ENCODE data around the gene GDI2.
"Not testable (repeated sequence)": the region's sequence is repeated elsewhere in the genome, so short reads cannot be mapped to it uniquely, and the experiment has no call there.

GDI2 gene

DNA sequence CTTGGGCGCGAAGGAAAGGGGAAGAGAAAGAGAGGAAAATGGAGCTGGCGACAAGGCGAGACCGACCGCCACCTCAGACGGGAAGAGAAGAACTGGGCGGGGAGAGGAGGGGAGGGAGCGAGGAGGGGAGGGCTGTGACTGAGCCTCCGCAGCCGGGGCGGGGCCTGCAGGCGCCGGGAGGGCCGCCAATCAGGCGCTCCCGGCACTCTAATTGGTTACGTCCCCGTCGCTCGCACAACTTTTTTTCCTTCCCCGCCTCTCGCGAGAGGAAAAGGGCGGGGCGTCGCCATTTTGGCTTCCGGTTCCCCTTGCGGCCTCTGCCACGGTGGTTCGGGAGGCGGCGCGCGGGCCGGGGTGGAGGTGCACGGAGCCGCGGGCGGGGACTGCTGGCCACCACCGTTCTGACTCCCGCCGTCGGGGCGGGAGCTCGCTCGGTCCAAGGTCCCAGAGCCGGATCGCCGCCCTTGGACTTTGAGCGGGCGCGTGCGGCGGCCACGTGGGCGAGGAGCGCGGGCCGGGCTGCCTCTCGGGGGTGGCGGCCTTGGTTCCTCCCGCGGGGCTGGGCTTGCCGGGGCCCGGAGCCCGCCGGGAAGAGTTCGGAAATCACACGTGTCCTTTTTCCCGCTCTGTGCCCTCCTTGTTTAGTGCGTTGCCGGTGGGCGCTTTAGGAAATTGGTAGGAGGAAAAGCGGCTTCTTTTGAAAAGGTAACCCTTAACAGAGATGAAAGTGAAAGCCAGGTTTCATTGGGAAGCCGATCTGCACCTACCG lies at the start of gene GDI2:
GDI2 (minus strand) TSS at position 94 of the 769 bp plus-strand sequence. CDS start 176 bp downstream, outside the sequence.
- H3K27me3 Mint-ChIP-seq = no peaks in the 10 kb centered on the region
- intact Hi-C loops (cut with micrococcal nuclease) = loop anchor here (1.0 to 5.0 kb wide), 3 partner anchors 60 to 131 kb away; partner anchors contain the start of genes ANKRD16 and TASOR2
- peaks cover 26% of the 10 kb centered on the region for H3K36me3 Mint-ChIP-seq (ENCODE audit: low read depth)
- no peaks in the 10 kb centered on the region for H3K9me3 Mint-ChIP-seq
- peak within 1 kb of the TSS; percentile 99 for H3K4me3 Mint-ChIP-seq
- peak within 1 kb of the TSS; percentile 98 for H3K27ac Mint-ChIP-seq
- H3K4me1 Mint-ChIP-seq (ENCODE audit: low read depth) = peaks cover 68% of the 10 kb centered on the region

DNA sequence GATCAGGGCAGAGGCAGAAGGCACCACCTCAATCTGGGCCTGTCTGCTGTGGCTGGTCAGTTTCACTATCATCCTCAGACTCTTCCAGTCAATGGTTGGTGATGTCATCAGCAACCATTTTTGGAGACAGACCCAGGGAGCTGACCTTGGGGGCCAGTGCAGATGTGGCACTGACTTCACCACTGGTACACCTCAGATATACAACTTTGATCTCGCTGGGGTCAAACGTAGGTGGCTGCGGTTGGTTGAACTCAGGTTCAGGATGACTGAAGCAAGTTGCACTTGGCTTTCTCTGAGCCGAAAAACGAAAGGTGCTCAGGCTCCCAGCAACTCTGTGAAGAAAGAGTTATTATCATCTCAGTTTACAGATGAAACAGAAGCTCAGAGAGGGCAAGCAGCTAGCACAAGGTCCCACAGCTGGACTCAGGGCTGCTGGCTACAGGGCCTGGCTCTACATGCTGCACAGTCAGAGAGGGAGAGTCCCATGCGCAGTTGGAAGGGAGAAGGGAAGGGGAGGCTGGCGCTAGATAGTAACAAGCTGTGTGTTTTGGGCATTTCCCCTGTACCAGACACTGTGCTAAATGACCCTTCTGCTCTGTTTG lies 49.2 kb upstream of the GDI2 start:
- Mint-ChIP-seq H3K9me3 (no peaks in the 10 kb centered on the region), H3K27ac (peak overlapping the region; percentile 27), H3K27me3 (no peaks in the 10 kb centered on the region), H3K36me3 (ENCODE audit: low read depth) (no peaks in the 10 kb centered on the region), H3K4me3 (no peak overlapping the region), H3K4me1 (ENCODE audit: low read depth) (peaks cover 33% of the 10 kb centered on the region)
- intact Hi-C loops (cut with micrococcal nuclease) = no loop called here

DNA sequence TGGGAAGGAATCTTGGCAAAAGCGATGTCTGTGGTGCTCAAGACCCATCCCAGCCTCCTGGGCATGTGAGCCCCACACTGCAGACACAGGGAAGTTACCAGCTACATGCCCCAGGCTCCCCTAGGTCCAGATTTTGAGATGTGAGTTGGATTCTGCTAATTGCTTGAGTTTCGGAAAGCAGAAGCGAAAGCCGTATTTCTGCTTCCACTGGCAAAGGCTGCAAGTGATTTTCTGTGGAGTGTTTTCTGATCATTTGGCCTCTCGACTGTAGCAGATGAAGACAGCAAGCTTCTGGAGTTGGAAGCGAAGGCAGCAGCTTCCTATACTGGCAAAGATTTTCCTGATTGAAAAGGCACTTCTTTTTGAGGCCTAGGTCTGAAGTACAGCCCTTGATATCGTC lies 46.8 kb upstream of the GDI2 start:
- intact Hi-C loops (cut with micrococcal nuclease) = no loop called here
- Mint-ChIP-seq H3K9me3 (no peaks in the 10 kb centered on the region), H3K4me1 (ENCODE audit: low read depth) (peaks cover 24% of the 10 kb centered on the region), H3K36me3 (ENCODE audit: low read depth) (no peaks in the 10 kb centered on the region), H3K27ac (peak overlapping the region; percentile 27), H3K27me3 (peaks cover 1% of the 10 kb centered on the region), H3K4me3 (no peak overlapping the region)

DNA sequence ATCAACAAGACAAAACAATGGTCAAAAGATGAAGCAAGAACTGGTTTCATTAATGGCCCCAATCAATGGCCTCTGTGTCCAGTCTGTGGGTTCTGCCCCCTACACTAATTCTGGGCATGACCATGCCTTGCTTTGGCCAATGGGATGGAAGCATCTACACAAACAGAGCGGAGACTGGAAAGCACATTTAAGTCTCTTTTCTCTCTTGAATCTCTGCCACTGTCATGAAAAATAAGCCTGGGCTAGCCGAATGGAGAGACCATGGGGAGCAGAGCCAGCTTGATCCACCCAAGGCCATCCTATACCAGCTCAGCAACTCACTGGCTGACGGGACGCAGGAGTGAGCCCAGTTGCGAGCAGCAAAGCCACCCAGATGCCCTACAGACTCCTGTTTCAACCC lies 45.6 kb upstream of the GDI2 start:
- Mint-ChIP-seq H3K4me3 (no peak overlapping the region), H3K4me1 (ENCODE audit: low read depth) (peaks cover 30% of the 10 kb centered on the region), H3K36me3 (ENCODE audit: low read depth) (no peaks in the 10 kb centered on the region), H3K27me3 (peaks cover 1% of the 10 kb centered on the region), H3K27ac (no peak overlapping the region), H3K9me3 (no peaks in the 10 kb centered on the region)
- intact Hi-C loops (cut with micrococcal nuclease) = no loop called here

DNA sequence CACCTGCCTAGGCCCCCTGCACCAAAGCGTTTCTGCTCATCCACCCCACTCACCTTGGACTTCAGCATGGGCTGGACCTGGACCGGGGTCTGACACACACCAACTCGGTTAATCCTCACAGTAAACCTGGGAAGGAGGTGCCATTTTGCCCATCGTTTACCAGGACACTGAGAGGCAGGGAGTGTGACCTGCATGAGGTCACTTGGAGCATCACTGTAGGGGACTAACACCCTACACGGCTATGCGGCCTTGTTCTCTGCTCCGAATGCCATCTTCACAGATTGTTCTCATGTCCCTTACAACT lies 43.4 kb upstream of the GDI2 start:
- Mint-ChIP-seq H3K27me3 (peaks cover 1% of the 10 kb centered on the region), H3K9me3 (no peaks in the 10 kb centered on the region), H3K36me3 (ENCODE audit: low read depth) (no peaks in the 10 kb centered on the region), H3K27ac (no peak overlapping the region), H3K4me3 (no peak overlapping the region), H3K4me1 (ENCODE audit: low read depth) (peaks cover 36% of the 10 kb centered on the region)
- intact Hi-C loops (cut with micrococcal nuclease) = no loop called here

DNA sequence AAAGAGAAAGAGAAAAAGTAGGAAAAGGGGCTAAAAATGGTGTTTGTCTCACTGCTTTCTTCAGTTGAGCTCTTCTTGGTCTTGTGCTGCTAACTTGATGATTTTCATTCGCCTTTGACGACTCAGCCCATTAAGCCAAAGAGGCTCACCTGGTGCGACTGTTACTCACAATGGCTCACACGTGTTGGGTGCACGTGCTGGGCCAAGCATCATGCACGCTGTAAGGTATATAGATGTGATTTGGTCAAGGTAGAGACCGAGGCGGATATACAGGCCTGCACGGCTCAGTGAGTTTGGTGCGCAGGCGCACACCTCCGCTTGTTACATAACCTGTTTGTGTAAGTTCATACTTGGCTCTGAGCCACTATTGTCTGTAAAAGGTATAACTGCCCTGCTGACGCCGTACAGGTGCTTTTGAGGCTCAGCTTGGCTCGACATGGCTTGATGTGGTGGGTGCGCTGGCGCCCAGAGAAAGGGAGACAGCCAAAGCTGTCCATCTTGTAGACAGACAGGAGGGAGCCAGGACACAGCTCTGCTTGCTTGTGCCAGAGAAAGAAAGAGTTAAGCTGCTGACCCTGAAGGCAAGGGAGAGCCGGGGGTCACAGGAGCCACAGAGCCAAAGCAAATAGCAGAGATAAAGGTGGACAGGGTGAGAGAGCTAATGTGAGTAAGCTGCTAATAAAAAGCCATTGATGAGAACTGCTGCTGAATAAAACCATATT lies 42.9 kb upstream of the GDI2 start:
- Mint-ChIP-seq H3K9me3 (no peaks in the 10 kb centered on the region), H3K27ac (no peak overlapping the region), H3K36me3 (ENCODE audit: low read depth) (no peaks in the 10 kb centered on the region), H3K4me1 (ENCODE audit: low read depth) (peaks cover 36% of the 10 kb centered on the region), H3K4me3 (no peak overlapping the region), H3K27me3 (peaks cover 1% of the 10 kb centered on the region)
- intact Hi-C loops (cut with micrococcal nuclease) = no loop called here

DNA sequence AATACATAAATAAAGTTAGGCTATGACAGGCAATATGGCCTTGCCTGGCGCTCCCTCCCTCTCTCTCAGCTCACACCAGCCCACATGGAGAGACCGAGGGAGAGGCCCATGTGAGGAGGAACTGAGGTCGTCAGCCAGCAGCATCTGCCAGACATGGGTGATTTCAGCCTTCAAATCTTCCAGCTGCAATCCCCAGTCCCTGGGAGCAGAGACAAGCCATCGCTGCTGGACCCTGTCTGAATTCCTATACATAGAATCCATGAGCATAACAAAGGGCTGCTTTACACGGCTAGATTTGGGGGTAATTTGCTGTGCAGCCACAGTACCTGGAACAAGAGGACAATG lies 40.9 kb upstream of the GDI2 start:
- intact Hi-C loops (cut with micrococcal nuclease) = no loop called here
- no peaks in the 10 kb centered on the region for H3K36me3 Mint-ChIP-seq (ENCODE audit: low read depth)
- no peaks in the 10 kb centered on the region for H3K9me3 Mint-ChIP-seq
- H3K4me3 Mint-ChIP-seq = no peak overlapping the region
- no peak overlapping the region for H3K27ac Mint-ChIP-seq
- peaks cover 1% of the 10 kb centered on the region for H3K27me3 Mint-ChIP-seq
- peaks cover 24% of the 10 kb centered on the region for H3K4me1 Mint-ChIP-seq (ENCODE audit: low read depth)

DNA sequence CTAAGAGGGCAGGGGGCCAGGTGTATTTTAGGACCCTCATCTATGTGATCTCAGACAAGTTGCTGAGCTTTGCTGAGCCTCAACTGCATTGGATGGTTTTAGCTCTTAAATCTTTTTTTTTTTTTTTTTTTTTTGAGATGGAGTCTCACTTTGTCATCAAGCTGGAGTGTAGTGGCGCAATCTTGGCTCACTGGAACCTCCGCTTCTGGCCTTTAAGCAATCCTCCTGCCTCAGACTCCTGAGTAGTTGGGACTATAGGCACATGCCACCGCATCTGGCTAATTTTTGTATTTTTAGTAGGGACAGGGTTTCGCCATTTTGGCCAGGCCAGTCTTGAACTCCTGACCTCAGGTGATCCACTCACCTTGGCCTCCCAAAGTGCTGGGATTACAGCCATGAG lies 33.4 kb upstream of the GDI2 start:
- intact Hi-C loops (cut with micrococcal nuclease); H3K9me3 Mint-ChIP-seq; H3K4me3 Mint-ChIP-seq; H3K36me3 Mint-ChIP-seq (ENCODE audit: low read depth); H3K27me3 Mint-ChIP-seq; H3K27ac Mint-ChIP-seq: not testable (repeated sequence)
- H3K4me1 Mint-ChIP-seq (ENCODE audit: low read depth) = peaks cover 11% of the 10 kb centered on the region

DNA sequence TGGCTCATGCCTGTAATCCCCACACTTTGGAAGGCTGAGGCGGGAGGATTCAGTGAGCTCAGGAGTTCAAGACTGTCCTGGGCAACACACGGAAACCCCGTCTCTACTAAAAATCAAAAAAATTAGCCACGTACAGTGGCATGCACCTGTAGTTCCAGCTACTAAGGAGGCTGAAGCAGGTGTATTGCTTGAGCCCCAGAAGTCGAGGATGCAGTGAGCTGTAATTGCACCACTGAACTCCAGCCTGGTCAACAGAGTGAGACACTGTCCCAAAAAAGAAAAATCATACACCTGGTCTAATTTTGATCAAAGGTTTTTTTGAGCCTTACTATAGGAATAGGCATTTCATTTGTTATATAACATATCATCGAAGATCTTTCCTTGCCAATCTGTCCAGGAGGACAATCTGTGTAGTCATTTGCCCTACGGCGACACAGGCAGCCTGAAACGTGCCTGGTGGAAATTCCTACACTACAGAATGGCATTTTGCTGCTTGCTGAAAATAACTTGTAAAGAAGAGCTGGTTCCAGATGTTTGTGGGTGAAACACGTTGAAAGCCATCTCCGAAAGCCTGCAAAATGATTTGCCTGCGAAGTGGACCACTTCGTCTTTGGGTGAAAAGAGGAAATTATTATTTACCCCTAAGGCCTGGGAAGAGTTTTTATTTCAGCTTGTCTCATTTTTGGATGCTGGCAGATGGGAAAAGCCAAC lies 31.3 kb upstream of the GDI2 start:
- Mint-ChIP-seq H3K4me3 (no peak overlapping the region), H3K27me3 (peaks cover 9% of the 10 kb centered on the region), H3K9me3 (no peaks in the 10 kb centered on the region), H3K36me3 (ENCODE audit: low read depth) (no peaks in the 10 kb centered on the region), H3K27ac (no peak overlapping the region), H3K4me1 (ENCODE audit: low read depth) (peaks cover 16% of the 10 kb centered on the region)
- intact Hi-C loops (cut with micrococcal nuclease) = no loop called here

DNA sequence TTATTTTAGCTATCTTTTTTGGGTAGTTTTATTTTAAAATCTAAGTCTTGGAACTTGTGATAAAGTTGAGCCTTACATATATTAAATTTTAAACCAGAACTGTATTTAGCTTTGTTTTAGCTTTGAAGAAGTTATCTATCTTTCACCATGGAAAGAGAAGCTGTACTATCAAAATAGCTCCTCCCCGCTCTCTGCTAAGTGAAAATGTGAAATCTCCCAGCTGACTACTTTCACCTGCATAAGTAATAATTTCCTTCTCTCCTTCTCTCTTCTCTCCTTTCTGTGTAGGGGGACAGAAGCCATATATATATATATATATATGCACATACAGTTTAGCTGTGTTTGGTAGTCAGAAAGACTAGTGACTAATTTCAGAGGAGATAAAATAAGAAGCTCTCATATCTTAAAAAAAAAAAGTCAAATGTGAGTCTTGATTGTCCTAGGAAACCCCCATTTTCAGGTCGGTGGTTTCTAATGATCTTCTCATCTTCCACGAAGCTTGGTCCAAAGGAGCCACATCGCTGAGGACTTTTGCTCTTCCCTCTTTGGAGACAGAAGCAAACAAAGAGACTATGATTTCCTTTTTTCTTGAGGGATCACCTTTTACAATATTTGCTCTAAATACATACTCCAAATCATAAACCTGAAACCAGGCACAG lies 30.6 kb upstream of the GDI2 start:
- H3K4me3 Mint-ChIP-seq = no peak overlapping the region

DNA sequence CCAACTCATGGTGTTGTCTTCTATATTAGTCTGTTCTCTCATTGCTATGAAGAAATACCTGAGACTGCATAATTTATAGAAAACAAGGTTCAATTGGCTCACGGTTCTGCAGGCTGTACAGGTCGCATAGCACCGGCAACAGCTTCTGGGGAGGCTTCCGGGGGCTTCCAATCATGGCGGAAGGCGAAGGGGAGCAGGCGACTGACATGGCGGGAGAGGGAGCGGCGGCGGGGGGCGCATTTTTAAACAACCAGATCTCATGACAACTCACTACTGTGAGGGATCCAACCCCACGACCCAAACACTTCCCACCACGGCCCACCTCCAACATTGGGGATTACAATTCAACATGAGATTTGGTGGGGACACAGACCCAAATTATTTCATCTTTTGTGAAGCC lies 28.7 kb upstream of the GDI2 start:
- Mint-ChIP-seq H3K4me1 (ENCODE audit: low read depth) (peaks cover 16% of the 10 kb centered on the region), H3K36me3 (ENCODE audit: low read depth) (no peaks in the 10 kb centered on the region), H3K27ac (no peak overlapping the region), H3K4me3 (no peak overlapping the region), H3K9me3 (no peaks in the 10 kb centered on the region), H3K27me3 (peaks cover 11% of the 10 kb centered on the region)
- intact Hi-C loops (cut with micrococcal nuclease) = no loop called here

More for the DNA sequence above, 30.6 kb upstream of the GDI2 start:
- no peaks in the 10 kb centered on the region for H3K36me3 Mint-ChIP-seq (ENCODE audit: low read depth)
- peaks cover 9% of the 10 kb centered on the region for H3K27me3 Mint-ChIP-seq
- peak overlapping the region; percentile 20 for H3K27ac Mint-ChIP-seq
- intact Hi-C loops (cut with micrococcal nuclease) = no loop called here
- H3K9me3 Mint-ChIP-seq = no peaks in the 10 kb centered on the region
- peaks cover 16% of the 10 kb centered on the region for H3K4me1 Mint-ChIP-seq (ENCODE audit: low read depth)

DNA sequence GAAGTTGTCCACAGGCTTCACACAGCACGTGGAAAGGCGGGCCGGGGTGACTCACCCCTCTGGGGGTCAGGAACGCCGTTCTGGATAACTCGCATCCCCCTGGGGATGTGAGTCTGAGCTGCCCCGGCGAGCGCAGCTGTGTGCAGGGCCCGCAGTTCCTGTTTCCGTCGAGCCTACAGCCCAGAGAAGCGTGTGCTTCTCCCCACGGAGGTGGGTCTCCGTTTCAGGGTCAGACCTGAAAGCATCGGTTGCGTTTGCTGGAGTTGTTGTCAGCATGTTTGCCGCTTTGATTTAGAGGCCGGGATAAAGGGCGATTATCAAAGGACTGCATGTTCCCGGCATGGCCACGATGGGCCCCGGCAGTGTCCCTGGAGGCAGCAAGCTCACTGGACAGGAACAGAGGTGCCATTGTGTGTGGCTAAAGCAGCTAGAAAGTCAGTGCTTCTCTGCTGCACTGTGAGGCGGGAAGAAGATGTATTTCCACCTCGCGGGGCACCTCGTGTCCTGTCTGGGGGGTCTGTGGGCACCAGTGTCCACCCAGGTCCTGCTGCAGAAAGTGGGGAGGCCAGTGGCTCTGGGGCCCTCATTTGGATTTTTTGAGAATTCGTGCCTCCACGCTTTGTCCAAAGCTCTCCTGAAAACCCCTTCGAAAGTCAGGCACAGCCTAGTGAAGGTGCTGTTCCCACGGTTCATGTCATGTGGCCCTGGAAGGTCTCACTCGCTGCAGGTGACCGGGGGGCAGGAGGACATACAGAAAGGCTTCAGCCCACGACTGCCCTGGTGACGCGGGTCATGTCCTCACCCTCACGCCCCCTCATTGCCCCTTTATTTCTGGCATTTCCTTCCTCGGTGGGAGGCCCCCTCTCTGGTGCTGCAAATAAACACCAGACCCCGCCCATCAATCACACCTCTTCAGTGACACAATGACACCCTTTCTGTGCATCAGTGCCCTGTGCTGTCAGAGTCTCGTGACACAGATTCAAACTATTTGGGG lies 27.4 kb upstream of the GDI2 start:
- Mint-ChIP-seq H3K9me3 (no peaks in the 10 kb centered on the region), H3K4me1 (ENCODE audit: low read depth) (peaks cover 5% of the 10 kb centered on the region), H3K36me3 (ENCODE audit: low read depth) (no peaks in the 10 kb centered on the region), H3K27me3 (peaks cover 11% of the 10 kb centered on the region), H3K27ac (no peak overlapping the region), H3K4me3 (no peak overlapping the region)
- intact Hi-C loops (cut with micrococcal nuclease) = no loop called here

DNA sequence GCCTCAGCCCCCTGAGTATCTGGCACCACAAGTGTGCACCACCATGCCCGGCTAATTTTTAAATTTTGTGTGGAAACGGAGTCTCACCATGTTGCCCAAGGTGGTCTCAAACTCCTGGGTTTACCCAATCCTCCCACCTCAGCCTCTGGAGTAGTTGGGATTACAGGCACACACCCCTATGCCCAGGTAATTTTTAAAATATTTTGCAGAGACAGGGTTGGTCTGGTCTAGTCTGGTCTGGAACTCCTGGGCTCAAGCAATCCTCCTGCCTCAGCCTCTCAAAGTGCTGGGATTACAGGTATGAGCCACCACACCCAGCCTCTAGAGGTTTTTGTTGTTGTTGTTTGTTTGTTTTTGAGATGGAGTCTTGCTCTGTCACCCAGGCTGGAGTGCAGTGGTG lies 22.9 kb upstream of the GDI2 start:
- H3K36me3 Mint-ChIP-seq (ENCODE audit: low read depth); H3K4me3 Mint-ChIP-seq; H3K4me1 Mint-ChIP-seq (ENCODE audit: low read depth); H3K9me3 Mint-ChIP-seq; H3K27ac Mint-ChIP-seq; intact Hi-C loops (cut with micrococcal nuclease): not testable (repeated sequence)
- peaks cover 10% of the 10 kb centered on the region for H3K27me3 Mint-ChIP-seq

Data from dendritic cell treated with granulocyte-macrophage colony-stimulating factor and Interleukin-4, amounts not matched to agents 40 ng/mL and 50 ng/mL, for 4 days (primary cell).